ENCODE data around the gene EGF.
A peak's percentile ranks its signal among the peaks of the same experiment; 100 is the strongest.
"Not testable (repeated sequence)": the region's sequence is repeated elsewhere in the genome, so short reads cannot be mapped to it uniquely, and the experiment has no call there.

Gene EGF

GRCh38 chr4:110034026-110034393, 121.3 kb downstream of the EGF start:
- DNase-seq (ENCODE audit: low spot score): no peak

GRCh38 chr4:110039164-110039563, 126.5 kb downstream of the EGF start:
- DNase-seq (ENCODE audit: low spot score): not testable (repeated sequence)

- peak; percentile 17 for DNase-seq (ENCODE audit: low spot score)
Observed at GRCh38 chr4:110041735-110042134, 129.1 kb downstream of the EGF start.

- DNase-seq (ENCODE audit: low spot score): no peak
Observed at GRCh38 chr4:110042545-110043517, 130.1 kb downstream of the EGF start.

- DNase-seq (ENCODE audit: low spot score): no peak
Observed at GRCh38 chr4:110046588-110047049, 133.9 kb downstream of the EGF start.

GRCh38 chr4:110049951-110050925, 137.6 kb downstream of the EGF start:
- DNase-seq (ENCODE audit: low spot score): no peak

GRCh38 chr4:110055158-110055768, 142.6 kb downstream of the EGF start:
- DNase-seq (ENCODE audit: low spot score): no peak

GRCh38 chr4:110058677-110059076, 146.0 kb downstream of the EGF start:
- no peak for DNase-seq (ENCODE audit: low spot score)

- DNase-seq (ENCODE audit: low spot score): no peak
Observed at GRCh38 chr4:110059556-110060191, 147.0 kb downstream of the EGF start.

- no peak for DNase-seq (ENCODE audit: low spot score)
Observed at GRCh38 chr4:110061076-110061475, 148.4 kb downstream of the EGF start.

Measured in HuH-7 (cell line).